Fibroblast of gingiva (primary cell): ENCODE measurements around the gene PDYN.

Experiments
- DNase-seq: peaks from one replicate; pipeline ENCODE4 v3.0.0-alpha.2; 2011; ENCODE audit warnings: low read depth

Gene PDYN

DNA sequence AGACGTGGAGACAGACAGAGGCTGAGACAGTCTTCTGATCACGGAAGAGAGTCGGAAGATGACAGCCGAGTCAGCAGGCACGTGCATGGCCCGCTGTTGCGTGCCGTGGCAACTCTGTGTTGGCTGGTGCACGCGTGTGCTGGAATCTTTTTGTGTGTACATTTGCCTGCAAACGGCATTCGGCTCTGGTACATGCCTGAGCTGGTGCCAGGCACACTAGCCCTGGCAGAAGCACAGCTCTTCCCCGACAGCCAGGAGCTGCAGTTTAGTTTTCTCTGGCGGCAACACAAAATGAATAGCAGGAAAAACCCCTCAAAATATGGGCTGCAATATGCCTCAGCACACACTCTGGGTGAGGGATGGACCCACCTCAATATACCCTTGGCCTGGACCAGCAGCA is 769 bp upstream of the PDYN start:
- no peak for DNase-seq

DNA sequence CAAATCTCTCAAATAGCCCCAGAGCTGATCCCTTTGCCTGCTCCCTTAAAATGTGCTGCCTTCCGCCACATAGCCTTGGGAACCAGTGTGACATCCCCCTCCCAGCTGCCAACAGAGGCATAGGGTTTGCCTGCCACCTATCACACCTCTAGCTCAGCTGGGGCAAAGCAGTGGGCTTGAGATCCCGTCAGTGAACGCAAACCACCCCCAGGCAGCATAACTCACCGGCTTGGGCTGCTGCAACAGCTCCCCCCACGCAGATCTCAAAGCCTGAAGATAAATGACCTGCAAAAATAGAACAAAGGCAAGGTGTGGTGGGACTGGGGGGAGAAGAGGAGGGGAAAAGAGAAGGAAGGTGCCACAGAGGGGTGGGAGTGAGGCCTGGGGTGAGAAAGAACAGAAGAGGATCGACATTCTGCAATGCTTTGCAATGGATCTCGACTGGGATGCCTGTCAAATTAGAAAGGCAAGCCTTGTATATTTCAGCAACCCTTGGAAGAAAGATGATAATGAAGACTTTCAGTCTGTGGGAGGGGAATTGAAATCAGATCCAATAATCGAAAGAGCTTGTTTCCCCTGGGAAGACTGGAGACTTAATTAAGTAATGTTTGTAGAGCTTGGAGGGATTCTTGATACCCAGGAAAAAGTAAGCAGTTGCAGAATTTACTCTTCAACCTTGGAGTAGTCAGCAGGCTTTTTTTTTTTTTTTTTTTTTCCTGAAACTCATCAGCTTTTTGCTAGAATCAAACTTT is 1.3 kb downstream of the PDYN start:
- DNase-seq: no peak

DNA sequence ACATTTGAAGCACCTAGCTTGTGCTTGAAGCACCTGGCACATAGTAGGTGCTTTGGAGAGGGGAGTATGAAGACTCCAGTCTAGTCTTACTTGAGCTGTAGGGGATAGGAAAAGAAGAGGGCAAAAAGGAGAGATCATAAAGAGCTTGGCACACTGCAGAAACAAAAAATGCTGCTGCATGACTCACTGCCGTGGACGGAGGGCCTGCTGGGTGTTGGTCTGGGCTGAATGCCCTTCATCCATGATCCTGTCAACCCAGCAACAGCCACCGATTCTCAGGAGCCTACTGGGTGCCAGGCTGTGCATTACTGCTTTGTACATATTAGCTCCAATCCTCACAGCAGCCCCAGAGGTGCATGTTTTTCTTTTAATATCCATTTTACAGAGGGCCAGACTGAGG is 6.0 kb downstream of the PDYN start:
- no peak for DNase-seq

DNA sequence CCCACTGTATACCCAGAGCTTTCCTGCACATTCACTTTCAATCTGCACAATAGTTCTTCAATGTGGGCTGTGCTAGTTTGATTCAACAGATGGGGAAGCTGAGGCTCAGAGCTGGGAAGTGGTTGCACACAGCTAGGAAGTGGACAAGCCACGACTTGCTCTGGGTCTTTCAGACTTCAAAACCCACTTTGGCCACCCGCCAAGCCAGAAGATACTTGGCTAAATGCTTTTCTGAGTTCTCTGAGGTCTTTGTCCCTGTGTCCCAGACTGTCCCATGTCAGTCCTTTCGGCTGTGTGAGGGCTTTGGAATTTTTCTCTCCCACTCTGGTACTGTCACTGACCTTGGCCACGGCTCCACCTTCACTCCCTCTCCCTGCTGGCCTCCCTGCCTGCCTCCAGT is 10.6 kb downstream of the PDYN start:
- DNase-seq: no peak

DNA sequence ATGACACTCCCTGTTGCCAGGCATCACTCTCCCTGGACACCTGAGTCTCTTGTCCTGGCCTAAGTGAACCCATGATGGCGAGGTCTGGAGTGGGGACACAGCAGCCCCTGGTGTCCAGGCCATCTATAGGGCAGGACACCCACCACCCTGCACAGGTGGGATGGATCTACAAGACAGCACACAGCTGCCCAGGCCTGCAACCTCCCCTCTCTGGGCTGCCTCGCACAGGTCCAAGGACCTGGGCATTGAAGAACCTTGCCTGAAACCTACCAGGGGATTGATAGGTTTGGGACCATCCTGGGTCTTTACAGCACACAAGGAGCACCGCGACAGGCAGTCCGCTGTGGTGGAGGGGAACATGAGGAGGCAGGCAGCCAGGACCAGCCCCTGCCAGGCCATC is 11.2 kb downstream of the PDYN start:
- no peak for DNase-seq

DNA sequence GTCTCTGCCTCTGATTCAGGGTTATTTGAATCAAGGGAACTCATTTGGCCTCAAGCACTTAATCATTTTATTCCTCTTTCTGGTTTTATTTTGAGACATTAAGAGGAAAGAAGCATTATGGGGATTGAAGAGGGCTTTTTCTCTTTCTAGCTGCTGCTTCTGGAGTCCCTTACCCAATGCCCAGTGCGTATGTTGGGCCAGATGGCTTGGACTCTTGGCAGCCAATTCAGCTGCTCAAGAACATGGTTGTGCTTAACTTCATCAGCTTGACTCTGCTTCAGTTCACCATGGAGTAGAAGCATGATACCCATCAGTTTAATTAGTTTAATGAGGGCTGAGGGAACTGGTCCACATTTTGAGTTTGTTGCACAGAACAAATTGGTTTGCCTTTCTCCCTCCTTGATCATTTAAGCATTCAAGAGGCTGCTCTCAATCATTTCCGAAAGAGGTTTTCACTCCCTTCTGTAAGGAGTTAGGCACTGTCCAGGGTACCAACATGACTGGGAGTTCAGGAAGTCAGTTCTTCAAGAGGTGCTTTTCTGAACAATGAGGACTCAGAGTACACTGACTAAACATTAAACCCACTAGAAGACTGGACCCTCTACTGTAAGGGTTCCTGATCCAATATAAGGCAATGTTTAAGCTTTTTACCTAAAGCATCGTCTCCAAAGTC is 14.6 kb downstream of the PDYN start:
- DNase-seq: no peak

DNA sequence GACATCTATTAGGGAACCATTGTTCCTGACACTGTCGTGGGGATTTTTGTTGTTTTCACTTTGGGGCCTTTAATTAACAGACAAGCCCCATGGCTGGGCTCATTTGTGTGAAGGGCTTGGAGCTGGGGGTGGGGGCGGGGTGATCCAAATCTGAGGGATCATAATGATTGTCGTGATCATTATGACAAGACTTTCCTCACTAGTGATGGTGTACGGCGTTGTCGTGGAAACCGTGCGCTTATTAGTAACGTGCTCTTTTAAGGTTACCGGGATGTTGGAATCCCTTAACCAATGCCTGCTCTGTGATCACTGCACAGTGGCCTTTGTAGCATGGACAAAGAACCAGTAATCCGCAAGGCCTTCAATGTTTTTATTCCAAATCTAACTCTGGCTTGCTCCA is 18.6 kb downstream of the PDYN start:
- DNase-seq: no peak

DNA sequence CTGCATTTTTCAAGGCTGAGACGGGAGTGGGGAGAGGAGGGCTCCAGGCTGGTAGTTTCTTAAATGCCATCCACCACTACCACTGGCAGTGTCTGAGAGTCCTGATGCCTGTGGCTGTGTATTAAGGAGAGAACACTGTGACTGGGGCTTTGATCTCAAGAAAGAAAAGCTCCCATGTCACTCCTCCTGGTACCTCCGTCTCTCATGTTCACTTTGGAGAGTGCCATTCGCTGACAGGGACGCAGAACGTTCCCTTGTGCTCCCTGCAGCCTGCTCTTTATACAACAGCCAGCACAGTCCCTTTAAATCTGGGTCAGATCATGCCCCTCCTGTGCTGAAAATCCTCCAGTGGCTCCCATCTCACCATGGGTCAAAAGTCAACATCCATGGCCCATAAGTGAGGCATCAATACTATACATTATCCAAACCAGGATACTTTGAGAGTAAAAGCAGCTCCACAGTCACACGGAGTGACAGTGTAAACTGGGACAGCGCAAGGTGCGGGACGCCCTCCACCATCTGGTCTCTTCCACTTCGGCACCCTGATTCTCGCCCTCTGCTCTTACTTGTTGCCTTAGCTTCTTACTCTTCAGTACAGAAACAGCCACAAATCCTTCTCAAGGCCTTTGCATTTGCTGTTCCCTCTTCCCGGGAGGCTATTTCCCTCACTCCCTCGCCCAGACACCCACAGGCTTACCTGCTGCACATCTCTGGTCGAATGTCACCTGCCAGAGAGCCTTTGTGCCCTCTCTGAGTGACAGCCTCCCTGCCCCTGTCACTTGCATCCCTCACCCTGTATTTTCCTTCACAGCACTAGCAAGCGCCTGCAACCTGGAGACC is 20.0 kb downstream of the PDYN start:
- DNase-seq: no peak

DNA sequence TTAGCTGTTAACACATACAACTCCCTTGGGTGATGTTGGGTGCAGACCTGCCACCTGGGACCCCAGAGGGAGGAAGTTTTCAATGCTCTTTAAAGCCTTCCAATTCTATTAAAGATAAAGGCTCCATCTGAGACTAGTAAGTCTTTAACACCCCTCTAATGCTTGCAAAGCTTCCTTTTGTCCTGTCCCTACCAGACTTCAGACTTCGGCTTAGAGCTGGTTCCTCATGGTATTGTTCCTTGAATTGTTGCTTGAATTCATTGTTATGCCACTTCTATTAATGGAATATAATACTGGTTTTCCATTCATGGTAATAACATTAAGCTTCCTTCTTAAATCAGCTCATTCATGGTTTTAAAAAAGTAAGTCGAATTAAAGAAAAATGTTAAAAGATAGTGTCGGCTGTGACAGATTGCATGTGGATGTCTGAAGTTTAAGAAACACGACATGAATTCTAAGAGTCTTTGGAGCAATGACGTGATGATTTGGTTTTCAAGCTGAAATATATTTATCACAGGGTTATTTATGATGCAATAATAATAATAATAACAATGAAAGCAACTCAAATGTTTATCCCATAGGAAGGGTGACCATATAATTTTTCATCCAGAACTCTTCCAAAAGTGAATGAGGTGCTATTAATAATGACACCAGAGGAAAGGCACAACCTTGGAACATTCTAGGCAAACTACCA is 21.8 kb downstream of the PDYN start:
- DNase-seq: no peak

DNA sequence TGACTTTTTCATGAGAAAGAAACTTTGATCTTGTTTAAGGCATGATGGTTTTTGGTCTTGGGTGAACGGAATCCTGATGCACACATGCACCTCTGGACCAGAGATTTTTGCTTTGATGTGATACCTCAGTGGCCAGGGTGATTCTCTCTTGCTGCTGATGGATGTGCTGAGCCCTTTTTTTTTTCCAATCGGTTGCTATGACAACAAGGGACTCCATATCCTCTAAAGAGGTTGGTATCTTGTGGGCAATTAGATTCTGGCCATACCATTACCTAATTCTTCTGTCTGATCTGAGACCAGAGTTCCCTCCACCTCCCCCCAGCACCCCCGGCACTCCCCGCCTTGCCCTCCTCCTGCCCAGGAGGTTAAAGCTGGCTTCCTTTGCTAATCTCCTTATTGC is 24.9 kb downstream of the PDYN start:
- no peak for DNase-seq

DNA sequence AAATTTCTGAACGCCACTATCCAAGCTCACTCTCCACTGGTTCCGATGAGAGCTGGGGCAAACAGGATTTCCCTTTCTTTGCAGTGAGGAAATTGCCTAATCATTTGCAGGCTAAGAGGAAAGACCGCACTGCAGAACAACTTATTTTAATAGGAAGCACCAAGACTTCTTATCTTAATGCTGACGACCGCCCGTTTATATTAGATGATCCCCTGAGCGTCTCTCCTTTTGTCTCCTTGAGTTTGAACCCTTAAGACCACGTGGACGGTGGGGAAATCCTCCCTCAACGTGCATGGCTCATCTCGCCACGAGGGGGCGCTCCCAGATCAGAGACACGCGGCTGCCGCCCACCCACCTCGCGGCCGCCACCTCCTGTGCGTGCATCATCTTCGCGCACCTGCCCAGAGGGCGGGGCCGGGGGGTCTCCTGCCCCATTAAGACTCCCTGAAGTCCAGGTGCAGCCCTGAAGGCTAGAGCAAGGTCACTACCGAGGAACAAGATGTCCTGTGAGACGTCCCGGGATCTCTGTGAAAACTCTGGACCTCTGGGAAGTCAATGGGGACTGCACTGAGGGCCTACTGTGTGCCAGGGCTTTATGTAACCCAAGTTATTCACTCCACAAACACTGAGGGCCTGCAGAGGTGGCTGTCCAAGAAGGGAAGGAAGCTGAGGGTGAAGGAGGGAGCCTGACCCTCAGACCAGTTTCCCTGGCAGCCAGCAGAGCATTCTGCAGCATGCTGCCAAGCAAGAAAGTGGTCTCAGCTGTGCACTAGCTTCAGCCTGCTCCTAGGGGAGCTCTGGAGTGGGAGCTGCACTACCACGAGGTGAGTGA is 28.1 kb downstream of the PDYN start:
- peak; percentile 28 for DNase-seq

DNA sequence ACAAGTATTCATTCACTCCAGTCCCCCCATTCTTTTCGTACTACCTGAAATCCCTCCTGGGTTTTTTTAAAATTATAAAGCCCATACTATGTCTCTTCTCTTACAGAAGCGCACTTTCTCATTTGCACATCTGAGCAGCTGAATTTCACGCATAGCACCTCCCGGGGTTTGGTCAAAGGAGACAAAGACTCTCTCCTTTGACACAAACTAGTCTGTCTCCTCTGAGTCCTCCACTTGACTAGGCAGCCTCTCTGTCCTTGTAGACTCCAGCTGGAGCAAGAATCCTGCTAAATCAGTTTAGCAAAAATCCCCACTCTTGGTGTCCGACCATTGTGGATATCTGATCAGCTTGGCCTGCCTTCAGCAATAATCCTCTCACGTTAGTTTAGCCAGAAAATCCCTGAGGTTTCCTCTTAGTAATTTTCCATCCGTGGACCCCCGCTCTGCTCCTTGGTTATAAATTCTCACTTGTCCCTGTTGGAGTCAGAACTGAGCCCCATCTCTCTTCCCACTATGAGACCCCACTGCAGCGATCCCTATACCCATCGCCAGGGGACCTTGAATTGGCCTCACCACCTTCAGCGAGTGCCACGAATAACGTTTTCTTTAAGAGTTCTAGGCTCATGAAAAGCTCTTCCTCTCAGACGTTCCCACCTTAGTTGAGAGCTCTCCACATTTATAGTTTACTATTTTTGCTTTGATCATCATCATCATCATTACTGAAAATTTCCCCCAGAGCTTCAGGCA is 29.0 kb downstream of the PDYN start:
- DNase-seq: no peak

DNA sequence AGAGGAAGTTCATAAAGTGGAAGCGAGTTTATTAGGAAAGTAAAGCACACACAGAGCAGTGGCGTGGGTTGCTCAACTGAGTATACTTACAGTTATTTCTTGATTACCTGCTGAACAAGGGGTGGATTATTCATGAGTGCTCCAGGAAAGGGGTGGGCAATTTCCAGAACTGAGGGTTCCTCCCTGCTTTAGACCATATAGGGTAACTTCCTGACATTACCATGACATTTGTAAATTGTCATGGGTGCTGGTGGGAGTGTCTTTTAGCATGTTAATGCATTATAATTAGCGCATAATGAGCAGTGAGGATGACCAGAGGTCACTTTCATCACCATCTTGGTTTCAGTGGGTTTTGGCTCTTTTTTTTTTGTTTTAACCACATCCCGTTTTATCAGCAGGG is 29.8 kb downstream of the PDYN start:
- no peak for DNase-seq

DNA sequence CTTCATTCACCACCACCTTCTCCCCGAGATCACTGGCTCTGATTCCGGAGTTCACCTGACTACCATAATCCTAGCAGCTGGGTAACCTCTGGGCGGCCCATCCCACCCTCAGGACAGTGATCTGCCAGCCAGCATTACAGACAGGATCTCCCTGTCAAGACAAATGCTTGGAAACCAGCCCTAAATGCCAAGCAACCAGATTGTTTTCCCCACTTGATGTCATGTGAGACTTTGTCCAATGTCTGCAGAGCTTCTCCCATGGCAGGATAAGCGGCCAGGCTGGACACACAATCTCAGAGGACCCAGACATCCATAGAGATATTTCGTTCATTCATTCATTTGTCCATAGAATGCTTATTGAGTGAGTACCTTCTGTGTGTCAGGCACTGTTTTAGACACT is 32.5 kb downstream of the PDYN start:
- DNase-seq: no peak

DNA sequence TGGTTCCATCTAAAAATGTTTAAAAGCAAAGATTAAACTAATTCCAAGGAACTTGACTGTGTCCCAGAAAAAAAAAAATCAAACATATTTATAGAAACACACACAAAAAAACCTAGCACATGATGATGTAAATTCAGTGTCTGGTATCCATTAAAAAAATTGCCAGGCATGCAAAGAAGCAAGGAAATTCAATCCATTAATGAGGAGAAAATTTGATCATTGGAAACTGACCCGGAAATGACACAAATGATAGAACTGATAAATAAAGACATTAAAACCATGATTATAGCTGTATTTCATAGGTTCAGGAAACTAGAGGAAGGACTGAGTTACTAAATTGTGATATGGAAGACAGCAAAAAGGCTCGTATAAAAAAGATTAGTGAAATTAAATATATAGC is 34.7 kb downstream of the PDYN start:
- DNase-seq: no peak

DNA sequence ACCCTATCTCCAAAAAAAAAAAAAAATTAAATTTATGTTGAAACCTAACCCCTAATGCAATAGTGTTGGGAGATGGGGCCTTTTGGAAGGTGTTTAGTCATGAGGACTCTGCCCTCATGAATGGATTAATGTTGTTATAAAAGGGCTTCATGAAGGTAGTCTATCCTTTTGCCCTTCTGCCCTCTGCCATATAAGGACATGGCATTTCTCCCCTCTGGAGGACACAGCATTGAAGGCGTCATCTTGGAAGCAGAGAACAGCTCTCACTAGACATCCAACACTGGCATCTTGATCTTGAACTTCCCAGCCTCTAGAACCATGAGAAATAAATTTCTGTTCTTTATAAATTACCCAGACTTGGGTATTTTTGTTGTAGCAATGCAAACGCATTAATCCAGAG is 35.4 kb downstream of the PDYN start:
- DNase-seq: no peak

DNA sequence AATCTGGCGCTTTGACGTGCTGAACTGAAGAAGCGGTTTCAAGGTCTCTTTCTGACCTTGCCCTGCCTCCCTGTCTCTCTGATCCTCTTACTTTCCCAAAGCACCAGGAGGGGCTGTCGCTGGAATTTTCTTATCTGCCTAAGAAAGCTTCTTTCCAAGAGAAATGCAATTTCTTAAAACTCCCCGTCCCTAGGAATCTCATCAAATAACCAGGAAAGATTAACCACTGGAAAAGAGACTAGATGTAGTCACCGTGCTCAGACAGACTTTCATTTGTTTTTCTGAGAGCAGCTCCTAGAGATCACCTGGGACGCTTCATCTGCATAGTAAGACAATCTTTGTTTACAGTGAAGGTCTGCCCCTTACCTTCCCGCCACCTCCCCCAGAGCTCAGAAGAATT is 38.6 kb downstream of the PDYN start:
- DNase-seq: no peak

DNA sequence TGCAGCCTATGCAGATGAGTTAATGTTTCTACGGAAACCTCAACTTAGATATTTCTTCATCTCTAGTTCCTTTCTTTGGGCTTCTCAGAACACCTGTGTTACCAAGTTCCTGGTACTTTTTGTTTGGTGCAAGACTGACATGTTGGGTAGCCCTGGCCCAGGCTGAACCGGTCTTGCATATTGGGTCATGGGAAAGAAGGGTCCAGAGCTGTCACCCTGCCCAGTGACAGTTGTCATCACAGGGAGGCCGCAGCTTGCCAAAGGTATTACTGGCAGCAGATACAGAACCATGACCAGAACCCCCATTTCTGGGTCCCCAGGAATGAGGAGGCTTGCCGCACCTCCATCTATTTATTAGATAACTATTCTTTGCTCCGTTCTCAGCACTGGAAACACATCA is 40.2 kb downstream of the PDYN start:
- no peak for DNase-seq

DNA sequence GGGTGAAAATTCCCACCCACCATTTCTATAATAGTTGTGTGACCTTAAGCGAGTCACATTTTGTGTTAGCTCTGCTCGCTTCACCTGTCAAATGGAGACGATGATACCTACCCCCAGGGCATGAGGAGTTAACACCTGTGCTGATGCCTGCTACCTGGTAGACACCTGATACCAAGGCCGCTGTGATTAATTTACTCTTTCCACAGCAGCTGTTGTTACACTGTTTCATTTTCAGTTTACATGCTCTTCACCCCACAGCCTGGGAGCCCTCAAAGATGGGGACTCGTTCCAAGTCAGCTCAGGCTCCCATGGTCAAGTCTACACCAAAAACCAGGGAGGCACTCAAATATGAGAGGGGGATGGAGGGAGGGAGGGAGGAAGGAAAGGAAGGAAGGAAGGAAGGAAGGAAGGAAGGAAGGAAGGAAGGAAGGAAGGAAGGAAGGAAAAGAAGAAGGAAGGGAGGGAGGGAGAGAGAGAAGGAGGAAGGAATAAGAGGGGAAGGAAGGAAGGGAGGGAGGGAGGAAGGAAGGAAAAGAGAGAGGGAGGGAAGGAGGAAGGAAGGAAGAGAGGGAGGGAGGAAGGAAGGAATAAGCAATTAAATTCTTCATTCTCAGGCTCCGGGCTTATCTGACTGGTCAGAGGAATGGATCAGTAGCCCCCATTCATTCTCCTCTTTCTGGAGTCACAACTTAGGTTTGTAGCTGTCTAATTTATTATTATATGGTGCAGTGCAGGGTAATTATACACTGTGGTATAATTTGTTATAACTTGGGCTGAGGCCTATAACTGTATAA is 40.9 kb downstream of the PDYN start:
- DNase-seq: no peak
